ENCODE measurements around the gene FNBP1. TPM values are rescaled to one million over a fixed set of nuclear protein-coding genes. Genes with fewer than 3 reads are reported as not detected.

Gene FNBP1
- polyA plus RNA-seq, 2 of the 4 experiments (the other 2 are of a cell fraction) = 10.6 to 15.6 TPM

- H3K4me2 ChIP-seq = no peak overlapping the region
- FAIRE-seq (no peak), DNase-seq (ENCODE audit: low read depth in 1 of 2, low spot score in 1 of 2) (no peak), ATAC-seq (no peak)
- H3K4me3 ChIP-seq = no peak overlapping the region
- 89% methylated on average over 28 of the region's 28 CpGs for WGBS (ENCODE audit: missing lambda C conversion rate)
- TF ChIP-seq RNF2 (IDR thresholded peaks at IDR 0.05; ENCODE audit: borderline replicate concordance, low read depth) = no peak
- no peak for TF ChIP-seq RFX5 (IDR thresholded peaks at IDR 0.05)
- no peak for TF ChIP-seq HOXB5 (CRISPR knock-in tag; IDR thresholded peaks at IDR 0.05)
- TF ChIP-seq KDM5A (IDR thresholded peaks at IDR 0.05) = no peak
- no peak for TF ChIP-seq CBX2 (IDR thresholded peaks at IDR 0.05; ENCODE audit: borderline replicate concordance, low read depth)
- no peak for TF ChIP-seq SREBF2 (IDR thresholded peaks at IDR 0.05)
- TF ChIP-seq, protein P1, sequence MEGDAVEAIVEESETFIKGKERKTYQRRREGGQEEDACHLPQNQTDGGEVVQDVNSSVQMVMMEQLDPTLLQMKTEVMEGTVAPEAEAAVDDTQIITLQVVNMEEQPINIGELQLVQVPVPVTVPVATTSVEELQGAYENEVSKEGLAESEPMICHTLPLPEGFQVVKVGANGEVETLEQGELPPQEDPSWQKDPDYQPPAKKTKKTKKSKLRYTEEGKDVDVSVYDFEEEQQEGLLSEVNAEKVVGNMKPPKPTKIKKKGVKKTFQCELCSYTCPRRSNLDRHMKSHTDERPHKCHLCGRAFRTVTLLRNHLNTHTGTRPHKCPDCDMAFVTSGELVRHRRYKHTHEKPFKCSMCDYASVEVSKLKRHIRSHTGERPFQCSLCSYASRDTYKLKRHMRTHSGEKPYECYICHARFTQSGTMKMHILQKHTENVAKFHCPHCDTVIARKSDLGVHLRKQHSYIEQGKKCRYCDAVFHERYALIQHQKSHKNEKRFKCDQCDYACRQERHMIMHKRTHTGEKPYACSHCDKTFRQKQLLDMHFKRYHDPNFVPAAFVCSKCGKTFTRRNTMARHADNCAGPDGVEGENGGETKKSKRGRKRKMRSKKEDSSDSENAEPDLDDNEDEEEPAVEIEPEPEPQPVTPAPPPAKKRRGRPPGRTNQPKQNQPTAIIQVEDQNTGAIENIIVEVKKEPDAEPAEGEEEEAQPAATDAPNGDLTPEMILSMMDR (IDR thresholded peaks at IDR 0.05) = no peak
- TF ChIP-seq EP300 (IDR thresholded peaks at IDR 0.05) = no peak
- no peak for TF ChIP-seq ZFP36 (IDR thresholded peaks at IDR 0.05; ENCODE audit: borderline replicate concordance, partially characterized antibody)
- no peak for TF ChIP-seq HOXA7 (CRISPR knock-in tag; IDR thresholded peaks at IDR 0.05)
- no peak for TF ChIP-seq CHD4 (IDR thresholded peaks at IDR 0.05; ENCODE audit: borderline replicate concordance)
- CTCF ChIA-PET = no interaction called here
- H3K9me3 ChIP-seq = no peaks in the 10 kb centered on the region
- no peak overlapping the region for H3K27ac ChIP-seq
- H3K4me1 ChIP-seq = peaks cover 18% of the 10 kb centered on the region
- POLR2A ChIA-PET = no interaction called here
Measured at GRCh38 chr9:129880654-129881546, 162.1 kb downstream of the FNBP1 start.

- no peak for ATAC-seq
- POLR2A ChIA-PET = no interaction called here
- no peak for FAIRE-seq
- CTCF ChIA-PET = no interaction called here
- WGBS (ENCODE audit: missing lambda C conversion rate) = 88% methylated on average over 23 of the region's 31 CpGs
- no peak overlapping the region for H3K4me3 ChIP-seq
- no peak overlapping the region for H3K27ac ChIP-seq
- H3K9me3 ChIP-seq = no peaks in the 10 kb centered on the region
- no peak overlapping the region for H3K4me2 ChIP-seq
- DNase-seq (ENCODE audit: low read depth in 1 of 2, low spot score in 1 of 2) = no peak
- H3K4me1 ChIP-seq = peaks cover 13% of the 10 kb centered on the region
- TF ChIP-seq FOXS1 (CRISPR knock-in tag; IDR thresholded peaks at IDR 0.05) = no peak
- no peak for TF ChIP-seq BHLHE40 (IDR thresholded peaks at IDR 0.05; ENCODE audit: low read depth, low read length)
- no peak for TF ChIP-seq USF2 (IDR thresholded peaks at IDR 0.05)
- no peak for TF ChIP-seq TFCP2L1 (CRISPR knock-in tag; IDR thresholded peaks at IDR 0.05)
- TF ChIP-seq CEBPB (IDR thresholded peaks at IDR 0.05) = no peak
- no peak for TF ChIP-seq HDAC2 (IDR thresholded peaks at IDR 0.05)
- TF ChIP-seq ESRRA (IDR thresholded peaks at IDR 0.05; ENCODE audit: borderline replicate concordance, low read length) = no peak
- no peak for TF ChIP-seq ZFP36 (IDR thresholded peaks at IDR 0.05; ENCODE audit: borderline replicate concordance, partially characterized antibody)
- TF ChIP-seq ZNF302 (CRISPR knock-in tag; IDR thresholded peaks at IDR 0.05) = no peak
- no peak for TF ChIP-seq EHF (CRISPR knock-in tag; IDR thresholded peaks at IDR 0.05)
- no peak for TF ChIP-seq JUN (IDR thresholded peaks at IDR 0.05)
- TF ChIP-seq CHD2 (IDR thresholded peaks at IDR 0.05; ENCODE audit: low read length, partially characterized antibody) = no peak
- TF ChIP-seq FOSB (CRISPR knock-in tag; IDR thresholded peaks at IDR 0.05) = no peak
- no peak for TF ChIP-seq HOXB13 (CRISPR knock-in tag; IDR thresholded peaks at IDR 0.05; ENCODE audit: low read depth)
- no peak for TF ChIP-seq KDM1A (IDR thresholded peaks at IDR 0.05; ENCODE audit: low read depth)
- no peak for TF ChIP-seq RARB (CRISPR knock-in tag; IDR thresholded peaks at IDR 0.05)
- TF ChIP-seq, protein P2, sequence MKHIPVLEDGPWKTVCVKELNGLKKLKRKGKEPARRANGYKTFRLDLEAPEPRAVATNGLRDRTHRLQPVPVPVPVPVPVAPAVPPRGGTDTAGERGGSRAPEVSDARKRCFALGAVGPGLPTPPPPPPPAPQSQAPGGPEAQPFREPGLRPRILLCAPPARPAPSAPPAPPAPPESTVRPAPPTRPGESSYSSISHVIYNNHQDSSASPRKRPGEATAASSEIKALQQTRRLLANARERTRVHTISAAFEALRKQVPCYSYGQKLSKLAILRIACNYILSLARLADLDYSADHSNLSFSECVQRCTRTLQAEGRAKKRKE (CRISPR knock-in tag; IDR thresholded peaks at IDR 0.05; ENCODE audit: low read depth) = no peak
- no peak for TF ChIP-seq SMC3 (IDR thresholded peaks at IDR 0.05)
Measured at GRCh38 chr9:129879991-129880653, 162.9 kb downstream of the FNBP1 start.
